Fibroblast of skin of back (primary cell): ENCODE data around the gene SPAG7.
A peak's percentile ranks its signal among the peaks of the same experiment; 100 is the strongest.
"Not testable (repeated sequence)": the region's sequence is repeated elsewhere in the genome, so short reads cannot be mapped to it uniquely, and the experiment has no call there.

Experiments used
- DNase-seq: peaks from one replicate; pipeline ENCODE4 v3.0.0-alpha.2; 2013

SPAG7 gene

DNA sequence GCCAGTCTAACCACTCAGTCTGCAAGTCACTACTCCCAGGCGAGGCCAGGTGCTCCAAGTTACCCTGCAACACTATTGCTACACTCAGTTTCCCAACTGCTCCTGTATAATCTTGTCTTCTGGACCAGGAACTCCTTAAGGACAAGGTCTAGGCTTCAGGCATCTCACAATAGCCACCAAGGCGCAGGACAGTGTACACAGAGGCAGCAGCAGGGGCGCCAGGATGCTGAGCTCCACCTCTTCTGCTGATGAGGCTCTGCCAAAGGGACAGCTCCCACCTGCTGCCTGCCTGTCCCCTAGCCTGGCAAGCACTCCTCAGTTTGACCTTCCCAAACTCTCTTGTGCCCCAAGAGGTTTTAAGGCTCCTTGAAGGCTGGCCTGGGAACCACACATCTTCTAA lies 31.2 kb downstream of the SPAG7 start:
- DNase-seq: no peak

DNA sequence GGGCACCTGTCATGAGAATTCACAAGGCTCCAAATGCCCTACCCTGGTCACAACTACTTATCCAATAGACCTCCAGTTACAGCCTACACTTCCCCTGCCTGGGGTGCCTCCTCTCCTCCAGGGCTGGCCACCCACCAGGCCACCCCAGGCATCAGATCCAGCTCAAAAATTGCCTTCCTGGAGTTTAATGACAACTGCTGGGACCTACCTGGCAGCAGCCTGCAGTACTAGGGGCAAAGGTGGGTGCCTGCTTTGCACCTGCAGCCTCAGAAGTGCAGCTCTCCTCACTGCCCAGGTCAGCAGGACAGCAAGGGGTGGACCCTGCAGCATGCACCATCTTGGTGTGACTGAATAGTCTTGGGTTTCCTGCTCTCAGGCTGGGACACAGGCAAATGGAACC lies 32.0 kb downstream of the SPAG7 start:
- no peak for DNase-seq

DNA sequence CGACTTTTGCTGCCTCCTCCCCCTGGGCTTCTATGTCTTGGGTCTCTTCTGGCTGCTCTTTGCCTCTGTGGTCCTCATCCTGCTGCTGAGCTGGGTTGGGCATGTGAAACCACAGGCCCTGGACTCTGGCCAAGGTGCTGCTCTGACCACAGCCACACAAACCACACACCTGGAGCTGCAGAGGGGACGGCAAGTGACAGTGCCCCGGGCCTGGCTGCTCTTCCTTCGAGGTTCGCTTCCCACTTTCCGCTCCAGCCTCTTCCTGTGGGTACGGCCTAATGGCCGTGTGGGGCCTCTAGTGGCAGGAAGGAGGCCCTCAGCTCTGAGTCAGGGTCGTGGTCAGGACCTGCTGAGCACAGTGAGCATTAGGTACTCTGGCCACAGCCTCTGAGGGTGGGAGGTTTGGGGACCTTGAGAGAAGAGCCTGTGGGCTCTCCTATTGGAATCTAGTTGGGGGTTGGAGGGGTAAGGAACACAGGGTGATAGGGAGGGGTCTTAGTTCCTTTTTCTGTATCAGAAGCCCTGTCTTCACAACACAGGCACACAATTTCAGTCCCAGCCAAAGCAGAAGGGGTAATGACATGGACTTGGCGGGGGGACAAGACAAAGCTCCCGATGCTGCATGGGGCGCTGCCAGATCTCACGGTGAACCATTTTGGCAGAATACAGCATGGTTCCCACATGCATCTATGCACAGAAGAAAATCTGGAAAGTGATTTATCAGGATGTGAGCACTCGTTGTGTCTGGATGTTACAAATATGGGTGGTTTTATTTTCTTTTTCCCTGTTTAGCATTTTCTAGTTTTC lies 33.2 kb downstream of the SPAG7 start:
- peak; percentile 53 for DNase-seq

DNA sequence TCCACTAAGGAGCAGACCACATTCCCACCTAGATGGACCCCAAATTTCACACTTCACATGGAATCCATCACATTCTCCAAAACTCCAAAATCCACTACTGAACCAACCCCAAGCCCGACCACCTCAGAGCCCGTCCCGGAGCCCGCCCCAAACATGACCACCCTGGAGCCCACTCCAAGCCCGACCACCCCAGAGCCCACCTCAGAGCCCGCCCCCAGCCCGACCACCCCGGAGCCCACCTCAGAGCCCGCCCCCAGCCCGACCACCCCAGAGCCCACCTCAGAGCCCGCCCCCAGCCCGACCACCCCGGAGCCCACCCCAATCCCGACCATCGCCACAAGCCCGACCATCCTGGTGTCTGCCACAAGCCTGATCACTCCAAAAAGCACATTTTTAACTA lies 34.0 kb downstream of the SPAG7 start:
- DNase-seq: no peak

DNA sequence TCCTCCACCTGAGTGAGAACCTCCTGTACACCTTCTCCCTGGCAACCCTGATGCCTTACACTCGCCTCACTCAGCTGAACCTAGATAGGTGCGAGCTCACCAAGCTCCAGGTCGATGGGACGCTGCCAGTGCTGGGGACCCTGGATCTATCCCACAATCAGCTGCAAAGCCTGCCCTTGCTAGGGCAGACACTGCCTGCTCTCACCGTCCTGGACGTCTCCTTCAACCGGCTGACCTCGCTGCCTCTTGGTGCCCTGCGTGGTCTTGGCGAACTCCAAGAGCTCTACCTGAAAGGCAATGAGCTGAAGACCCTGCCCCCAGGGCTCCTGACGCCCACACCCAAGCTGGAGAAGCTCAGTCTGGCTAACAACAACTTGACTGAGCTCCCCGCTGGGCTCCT lies 34.9 kb downstream of the SPAG7 start:
- no peak for DNase-seq

DNA sequence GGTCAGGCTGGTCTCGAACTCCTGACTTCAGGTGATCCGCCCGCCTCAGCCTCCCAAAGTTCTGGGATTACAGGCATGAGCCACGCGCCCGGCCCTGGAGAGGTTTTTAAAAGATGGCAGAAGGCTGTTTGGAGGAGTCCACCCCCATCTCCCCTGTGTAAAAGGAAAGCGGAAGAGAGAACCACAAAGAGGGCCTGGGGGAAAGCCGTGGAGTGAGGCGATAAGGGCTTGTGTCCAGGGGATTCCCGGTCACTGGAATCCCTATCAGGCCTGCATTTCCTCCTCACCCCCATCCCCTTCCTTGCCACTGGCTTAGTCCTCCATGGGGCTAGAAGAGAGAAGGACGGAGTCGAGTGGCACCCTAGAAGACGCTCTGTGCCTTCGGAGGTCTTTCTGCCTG lies 35.7 kb downstream of the SPAG7 start, which contains the start of gene GP1BA:
Gene GP1BA, plus strand, starts transcription at position 315 of the 400 bp plus-strand sequence. CDS start 328 bp downstream, outside the sequence.
- no peak for DNase-seq

DNA sequence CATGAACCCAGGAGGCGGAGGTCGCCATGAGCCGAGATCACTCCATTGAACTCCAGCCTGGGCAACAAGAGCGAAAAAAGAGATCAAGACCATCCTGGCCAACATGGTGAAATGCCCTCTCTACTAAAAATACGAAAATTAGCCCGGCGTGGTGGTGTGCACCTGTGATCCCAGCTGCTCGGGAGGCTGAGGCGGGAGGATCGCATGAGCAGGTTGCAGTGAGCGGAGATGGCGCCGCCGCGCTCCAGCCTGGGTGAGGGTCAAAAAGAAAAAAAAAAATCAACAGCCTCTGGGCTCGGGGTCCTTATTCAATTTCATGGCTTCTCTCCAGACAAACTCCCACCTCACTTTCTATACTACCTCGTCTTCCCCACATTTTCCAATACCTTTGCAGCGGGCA lies 38.7 kb downstream of the SPAG7 start:
- DNase-seq: no peak

DNA sequence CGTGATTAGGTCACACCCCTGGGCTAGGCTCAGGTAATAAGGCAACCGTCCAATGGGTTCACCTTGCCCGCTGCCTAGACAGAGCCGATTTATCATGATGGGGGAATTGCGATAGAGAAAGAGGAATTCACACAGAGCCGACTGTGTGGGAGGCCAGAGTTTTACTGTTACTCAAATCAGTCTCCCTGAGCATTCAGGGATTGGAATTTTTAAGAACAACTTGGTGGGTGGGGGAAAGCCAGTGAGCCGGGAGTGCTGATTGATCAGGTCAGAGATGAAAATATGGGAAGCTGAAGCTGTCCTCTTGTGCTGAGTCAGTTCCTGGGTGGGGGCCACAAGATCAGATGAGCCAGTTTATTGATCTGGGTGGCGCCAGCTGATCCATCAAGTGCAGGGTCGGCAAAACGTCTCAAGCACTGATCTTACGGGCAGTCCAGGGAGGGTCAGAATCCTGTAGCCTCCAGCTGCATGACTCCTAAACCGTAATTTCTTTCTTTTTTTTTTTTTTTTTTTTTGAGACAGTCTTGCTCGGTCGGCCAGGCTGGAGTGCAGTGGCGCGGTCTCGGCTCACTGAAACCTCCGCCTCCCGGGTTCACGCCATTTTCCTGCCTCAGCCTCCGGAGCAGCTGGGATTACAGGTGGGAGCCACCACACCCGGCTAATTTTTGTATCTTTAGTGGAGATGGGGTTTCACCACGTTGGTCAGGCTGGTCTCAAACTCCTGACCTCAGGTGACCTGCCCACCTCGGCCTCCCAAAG lies 40.9 kb downstream of the SPAG7 start:
- DNase-seq: not testable (repeated sequence)

DNA sequence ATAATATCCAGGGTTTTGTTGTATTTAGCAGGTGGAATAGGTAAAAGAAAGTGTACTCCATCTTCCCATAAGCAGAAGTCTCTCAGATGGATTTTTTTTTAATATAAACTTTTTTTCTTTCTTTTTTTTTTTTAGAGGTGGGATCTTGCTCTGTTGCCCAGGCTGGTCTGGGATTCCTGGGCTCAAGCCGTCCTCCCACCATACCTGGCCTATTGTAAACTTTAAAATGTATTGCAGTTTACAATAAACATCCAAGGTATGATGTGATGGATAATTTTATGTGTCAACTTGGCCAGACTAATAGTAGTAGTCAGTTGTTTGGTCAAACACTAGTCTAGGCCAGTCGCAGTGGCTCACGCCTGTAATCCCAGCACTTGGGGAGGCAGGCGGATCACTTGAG lies 46.3 kb downstream of the SPAG7 start:
- DNase-seq: no peak

DNA sequence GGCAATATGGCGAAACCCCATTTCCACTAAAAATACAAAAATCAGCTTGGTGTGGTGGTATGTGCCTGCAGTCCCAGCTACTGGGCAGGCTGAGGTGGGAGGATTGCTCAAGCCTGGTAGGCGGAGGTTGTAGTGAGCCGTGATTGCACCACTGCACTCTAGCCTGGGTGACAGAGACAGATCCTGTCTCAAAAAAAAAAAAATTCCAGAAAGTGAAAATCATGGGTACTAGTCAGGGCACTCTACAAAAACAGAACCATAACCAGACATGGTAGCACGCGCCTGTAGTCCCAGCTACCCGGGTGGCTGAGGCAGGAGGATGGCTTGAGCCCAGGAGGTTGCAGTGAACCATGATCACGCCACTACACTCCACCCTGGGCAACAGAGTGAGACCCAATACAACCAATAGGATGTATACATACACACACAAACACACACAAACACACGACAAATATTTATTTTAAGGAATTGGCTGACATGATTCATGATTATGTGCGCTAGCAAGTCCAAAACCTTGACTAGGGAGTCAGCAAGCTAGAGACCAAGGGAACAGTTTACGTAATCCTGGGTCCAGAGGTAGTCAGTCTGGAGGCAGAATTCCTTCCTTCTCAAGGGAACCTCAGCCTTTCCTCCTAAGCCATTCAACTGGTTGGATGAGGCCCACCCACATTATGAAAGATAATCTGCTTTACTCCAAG lies 47.1 kb downstream of the SPAG7 start:
- no peak for DNase-seq

DNA sequence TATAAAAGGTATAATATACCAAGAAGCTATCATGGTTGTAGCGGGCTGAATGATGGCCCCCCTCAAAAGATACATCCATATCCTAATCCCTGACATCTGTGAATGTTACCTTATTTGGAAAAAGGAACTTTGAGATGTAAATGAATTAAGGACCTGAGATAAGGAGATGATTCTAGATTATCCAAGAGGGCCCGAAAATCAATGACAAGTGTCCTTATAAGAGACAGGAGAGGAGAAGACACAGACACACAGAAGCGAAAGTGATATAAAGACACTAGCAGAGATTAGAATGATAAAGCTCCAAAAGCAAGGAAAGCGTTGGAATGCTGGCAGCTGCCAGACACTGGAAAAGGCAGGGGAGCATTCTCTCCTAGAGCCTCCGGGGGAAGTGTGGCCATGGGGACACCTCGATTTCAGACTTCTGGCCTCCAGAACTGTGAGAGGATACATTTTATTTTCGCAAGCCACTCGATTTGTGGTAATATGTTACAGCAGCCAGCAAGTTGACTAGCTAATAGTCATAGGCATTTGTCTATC lies 48.0 kb downstream of the SPAG7 start:
- no peak for DNase-seq

DNA sequence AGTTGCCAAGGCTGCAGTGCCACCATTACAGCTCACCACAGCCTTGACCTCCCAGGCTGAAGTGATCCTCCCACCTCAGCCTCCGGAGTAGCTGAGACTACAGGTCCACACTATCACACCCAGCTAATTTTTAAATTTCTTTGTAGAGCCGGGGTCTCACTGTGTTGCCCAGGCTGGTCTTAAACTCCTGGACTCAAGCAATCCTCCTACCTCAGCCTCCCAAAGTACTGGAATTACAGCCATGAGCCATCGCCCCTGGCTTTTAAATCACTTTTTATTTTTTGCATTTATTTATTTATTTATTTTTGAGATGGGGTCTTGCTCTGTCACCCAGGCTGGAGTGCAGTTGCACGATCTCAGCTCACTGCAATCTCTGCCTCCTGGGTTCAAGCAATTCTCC lies 53.1 kb downstream of the SPAG7 start:
- DNase-seq: not testable (repeated sequence)

DNA sequence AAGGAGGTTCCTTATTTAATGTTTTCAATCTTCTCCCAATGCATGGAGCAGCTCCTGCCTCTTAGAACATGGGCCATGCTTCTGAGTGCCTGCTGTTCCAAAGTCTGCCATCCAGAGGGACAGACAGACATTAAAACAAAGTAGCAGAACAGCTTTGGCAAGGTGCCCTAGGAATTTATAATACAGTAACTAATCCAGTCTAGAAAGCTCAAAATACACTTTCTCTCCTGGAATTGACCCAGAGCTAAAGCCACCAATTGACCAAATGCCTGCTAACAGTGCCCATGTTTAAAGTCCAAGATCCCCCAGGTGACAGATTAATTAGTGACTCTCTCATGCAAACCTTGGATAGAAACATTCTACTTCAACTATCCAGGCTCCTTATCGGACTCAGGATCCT lies 53.6 kb downstream of the SPAG7 start:
- DNase-seq: peak; percentile 23
